Measurements from ENCODE around the gene SCLT1.

The SCLT1 gene

GRCh38 chr4:128871948-128872347 is 221.4 kb downstream of the SCLT1 start:
- no peak for TF ChIP-seq FOXP2 (optimal IDR thresholded peaks at IDR 0.05; ENCODE audit: borderline replicate concordance, extremely low read depth, extremely low read length, insufficient read depth)
- TF ChIP-seq SIN3A (IDR thresholded peaks at IDR 0.05; ENCODE audit: borderline replicate concordance, insufficient read depth, low read length) = no peak
- no peak for TF ChIP-seq TAF1 (IDR thresholded peaks at IDR 0.05; ENCODE audit: borderline replicate concordance, insufficient read depth, low read length)
- TF ChIP-seq, protein P1, sequence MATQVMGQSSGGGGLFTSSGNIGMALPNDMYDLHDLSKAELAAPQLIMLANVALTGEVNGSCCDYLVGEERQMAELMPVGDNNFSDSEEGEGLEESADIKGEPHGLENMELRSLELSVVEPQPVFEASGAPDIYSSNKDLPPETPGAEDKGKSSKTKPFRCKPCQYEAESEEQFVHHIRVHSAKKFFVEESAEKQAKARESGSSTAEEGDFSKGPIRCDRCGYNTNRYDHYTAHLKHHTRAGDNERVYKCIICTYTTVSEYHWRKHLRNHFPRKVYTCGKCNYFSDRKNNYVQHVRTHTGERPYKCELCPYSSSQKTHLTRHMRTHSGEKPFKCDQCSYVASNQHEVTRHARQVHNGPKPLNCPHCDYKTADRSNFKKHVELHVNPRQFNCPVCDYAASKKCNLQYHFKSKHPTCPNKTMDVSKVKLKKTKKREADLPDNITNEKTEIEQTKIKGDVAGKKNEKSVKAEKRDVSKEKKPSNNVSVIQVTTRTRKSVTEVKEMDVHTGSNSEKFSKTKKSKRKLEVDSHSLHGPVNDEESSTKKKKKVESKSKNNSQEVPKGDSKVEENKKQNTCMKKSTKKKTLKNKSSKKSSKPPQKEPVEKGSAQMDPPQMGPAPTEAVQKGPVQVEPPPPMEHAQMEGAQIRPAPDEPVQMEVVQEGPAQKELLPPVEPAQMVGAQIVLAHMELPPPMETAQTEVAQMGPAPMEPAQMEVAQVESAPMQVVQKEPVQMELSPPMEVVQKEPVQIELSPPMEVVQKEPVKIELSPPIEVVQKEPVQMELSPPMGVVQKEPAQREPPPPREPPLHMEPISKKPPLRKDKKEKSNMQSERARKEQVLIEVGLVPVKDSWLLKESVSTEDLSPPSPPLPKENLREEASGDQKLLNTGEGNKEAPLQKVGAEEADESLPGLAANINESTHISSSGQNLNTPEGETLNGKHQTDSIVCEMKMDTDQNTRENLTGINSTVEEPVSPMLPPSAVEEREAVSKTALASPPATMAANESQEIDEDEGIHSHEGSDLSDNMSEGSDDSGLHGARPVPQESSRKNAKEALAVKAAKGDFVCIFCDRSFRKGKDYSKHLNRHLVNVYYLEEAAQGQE (IDR thresholded peaks at IDR 0.05; ENCODE audit: insufficient read depth in 1 of 2, low read depth in 2 of 2, low read length in 2 of 2) = no peak
- no peak for TF ChIP-seq POLR2AphosphoS5 (IDR thresholded peaks at IDR 0.05; ENCODE audit: low read depth, low read length)

DNA sequence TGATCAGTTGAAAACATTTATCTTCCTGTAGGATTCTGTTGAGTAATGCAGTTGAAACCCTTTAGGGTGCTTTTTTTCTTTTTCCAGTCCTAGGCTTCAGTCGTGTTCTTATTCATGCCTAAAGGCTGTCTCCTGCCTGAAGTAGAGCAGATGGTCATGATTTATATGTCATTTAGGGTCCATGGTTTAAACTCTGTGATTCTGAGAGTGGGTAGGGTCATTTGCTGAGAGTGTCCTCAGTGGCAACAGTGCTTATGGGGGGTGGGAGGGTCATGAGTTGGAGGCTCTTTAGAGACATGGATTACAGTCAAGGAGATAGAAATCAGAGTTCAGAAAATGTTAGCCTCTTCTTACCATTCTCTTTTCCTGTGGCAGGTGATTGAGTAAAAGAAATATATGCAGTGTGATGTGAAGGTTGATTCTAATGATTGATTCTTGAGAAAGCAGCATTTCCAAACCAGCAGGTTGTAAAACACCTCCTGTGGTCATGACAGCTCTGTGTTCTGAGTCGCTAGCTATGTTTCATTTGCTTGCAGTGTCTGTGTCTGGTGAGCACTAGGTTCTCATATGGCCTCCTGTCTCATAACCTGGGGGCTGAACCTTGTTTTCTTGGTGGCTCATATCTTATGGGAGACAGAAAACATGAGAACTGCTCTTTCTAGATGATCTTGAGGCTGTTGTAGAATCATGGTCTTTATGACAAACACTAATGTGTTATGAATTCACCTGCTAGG is 223.4 kb downstream of the SCLT1 start:
- TF ChIP-seq, protein P1 (IDR thresholded peaks at IDR 0.05; ENCODE audit: insufficient read depth in 1 of 2, low read depth in 2 of 2, low read length in 2 of 2) = no peak
- TF ChIP-seq SIN3A (IDR thresholded peaks at IDR 0.05; ENCODE audit: borderline replicate concordance, insufficient read depth, low read length) (no peak), FOXP2 (optimal IDR thresholded peaks at IDR 0.05; ENCODE audit: borderline replicate concordance, extremely low read depth, extremely low read length, insufficient read depth) (no peak), POLR2AphosphoS5 (IDR thresholded peaks at IDR 0.05; ENCODE audit: low read depth, low read length) (no peak), TAF1 (IDR thresholded peaks at IDR 0.05; ENCODE audit: borderline replicate concordance, insufficient read depth, low read length) (no peak)

GRCh38 chr4:128868758-128869157 is 224.6 kb downstream of the SCLT1 start:
- TF ChIP-seq, protein P1 (IDR thresholded peaks at IDR 0.05; ENCODE audit: insufficient read depth in 1 of 2, low read depth in 2 of 2, low read length in 2 of 2) = no peak
- TF ChIP-seq SIN3A (IDR thresholded peaks at IDR 0.05; ENCODE audit: borderline replicate concordance, insufficient read depth, low read length) = no peak
- TF ChIP-seq TAF1 (IDR thresholded peaks at IDR 0.05; ENCODE audit: borderline replicate concordance, insufficient read depth, low read length) = no peak
- no peak for TF ChIP-seq FOXP2 (optimal IDR thresholded peaks at IDR 0.05; ENCODE audit: borderline replicate concordance, extremely low read depth, extremely low read length, insufficient read depth)
- TF ChIP-seq POLR2AphosphoS5 (IDR thresholded peaks at IDR 0.05; ENCODE audit: low read depth, low read length) = no peak

- no peak for TF ChIP-seq FOXP2 (optimal IDR thresholded peaks at IDR 0.05; ENCODE audit: borderline replicate concordance, extremely low read depth, extremely low read length, insufficient read depth)
- TF ChIP-seq, protein P1 (IDR thresholded peaks at IDR 0.05; ENCODE audit: insufficient read depth in 1 of 2, low read depth in 2 of 2, low read length in 2 of 2) = no peak
- TF ChIP-seq SIN3A (IDR thresholded peaks at IDR 0.05; ENCODE audit: borderline replicate concordance, insufficient read depth, low read length) = no peak
- TF ChIP-seq POLR2AphosphoS5 (IDR thresholded peaks at IDR 0.05; ENCODE audit: low read depth, low read length) = no peak
- TF ChIP-seq TAF1 (IDR thresholded peaks at IDR 0.05; ENCODE audit: borderline replicate concordance, insufficient read depth, low read length) = no peak
Measured at GRCh38 chr4:128866691-128867090, 226.6 kb downstream of the SCLT1 start.
